H1 (cell line): ENCODE results near the gene LAYN. TPM values are rescaled to one million over a fixed set of nuclear protein-coding genes. Genes with fewer than 3 reads are reported as not detected.

ENCODE experiments used
- CTCF ChIA-PET: fragments of 300-600 bp; sonication (Branson Sonifier 250); formaldehyde crosslinking; loops from one replicate; lab custom pipeline; 2021; ENCODE audit not compliant: partially characterized antibody; lab: Charles Lee
- POLR2A ChIA-PET: fragments of 300-600 bp; sonication (Branson Sonifier 250); formaldehyde crosslinking; loops from one replicate; lab custom pipeline; 2021; ENCODE audit warnings: inconsistent platforms; ENCODE audit not compliant: partially characterized antibody; lab: Charles Lee
- DNase-seq, 2 experiments: peaks; one replicate each; pipeline versions ENCODE4 v3.0.0 to v3.0.0-alpha.2; 2010 to 2022; ENCODE audit warnings: low spot score in 2 of 2, low read depth in 1 of 2, mixed read lengths in 1 of 2
- FAIRE-seq: peaks from 2 replicates; lab custom pipeline; 2011; peaks lifted over from hg19 to GRCh38; lab: Jason Lieb, UNC
- H2AFZ ChIP-seq: 2 replicates; pipeline ENCODE4 v1.8.1; 2012; ENCODE audit warnings: low read length, inconsistent platforms
- H2AK5ac ChIP-seq: 2 replicates; pipeline ENCODE4 v1.6.1; 2013; ENCODE audit warnings: low read depth, low read length
- H2BK120ac ChIP-seq: replicated peaks from 2 replicates; pipeline ENCODE3; 2013; ENCODE audit warnings: low read depth, low read length, inconsistent platforms
- H2BK12ac ChIP-seq: 2 replicates; pipeline ENCODE4 v1.6.1; 2013; ENCODE audit warnings: low read depth, low read length
- H2BK15ac ChIP-seq: 2 replicates; pipeline ENCODE4 v1.6.1; 2013; ENCODE audit warnings: low read length
- H2BK20ac ChIP-seq: 2 replicates; pipeline ENCODE4 v1.6.1; 2013; ENCODE audit warnings: low read length
- H2BK5ac ChIP-seq: 2 replicates; pipeline ENCODE4 v1.6.1; 2013; ENCODE audit warnings: low read depth, low read length
- H3K14ac ChIP-seq: 2 replicates; pipeline ENCODE4 v1.6.1; 2013; ENCODE audit warnings: inconsistent platforms; ENCODE audit not compliant: insufficient read length
- H3K18ac ChIP-seq: 2 replicates; pipeline ENCODE4 v1.6.1; 2013; ENCODE audit warnings: low read length; ENCODE audit errors: extremely low read depth
- H3K23ac ChIP-seq: 2 replicates; pipeline ENCODE4 v1.6.1; 2013; ENCODE audit warnings: inconsistent platforms; ENCODE audit not compliant: insufficient read length
- H3K23me2 ChIP-seq: 2 replicates; pipeline ENCODE4 v1.6.1; 2013; ENCODE audit warnings: low read depth, low read length
- H3K27ac ChIP-seq: 2 replicates; pipeline ENCODE4 v1.6.1; 2011; ENCODE audit warnings: low read depth, low read length, inconsistent platforms
- H3K27me3 ChIP-seq, 4 experiments: replicated peaks in 1 of 4; 1 replicate in 1 of 4; 2 replicates in 3 of 4; pipeline versions ENCODE4 v1.6.1 to v1.8.1; 2011 to 2013; ENCODE audit warnings: low read length in 3 of 4, mild to moderate bottlenecking in 3 of 4, inconsistent platforms in 2 of 4, mixed read lengths in 2 of 4, moderate library complexity in 1 of 4; ENCODE audit not compliant: control insufficient read depth in 3 of 4, insufficient read depth in 3 of 4; ENCODE audit errors: extremely low read depth in 1 of 4
- H3K36me3 ChIP-seq, 4 experiments: 2 replicates each; pipeline versions ENCODE4 v1.6.1 to v1.8.1; 2011 to 2013; ENCODE audit warnings: mild to moderate bottlenecking in 4 of 4, low read length in 3 of 4, moderate library complexity in 2 of 4, control low read depth in 1 of 4, inconsistent platforms in 1 of 4; ENCODE audit not compliant: insufficient read depth in 4 of 4, control insufficient read depth in 2 of 4
- H3K4ac ChIP-seq: replicated peaks from 2 replicates; pipeline ENCODE3; 2013; ENCODE audit warnings: low read length, low read depth, mixed read lengths, inconsistent platforms; ENCODE audit not compliant: insufficient read length
- H3K4me1 ChIP-seq, 4 experiments: replicated peaks in 1 of 4; 1 replicate in 1 of 4; 2 replicates in 3 of 4; pipeline versions ENCODE4 v1.6.1 to v1.8.1; 2011 to 2013; ENCODE audit warnings: low read length in 3 of 4, inconsistent platforms in 2 of 4, mixed read lengths in 1 of 4; ENCODE audit not compliant: insufficient read depth in 4 of 4, control insufficient read depth in 3 of 4
- H3K4me2 ChIP-seq, 2 experiments: 2 replicates each; pipeline versions ENCODE4 v1.6.1 to v1.8.1; 2011 to 2013; ENCODE audit warnings: low read depth in 2 of 2, low read length in 2 of 2, control low read depth in 1 of 2, inconsistent platforms in 1 of 2, mild to moderate bottlenecking in 1 of 2; ENCODE audit not compliant: insufficient read depth in 1 of 2
- H3K4me3 ChIP-seq, 4 experiments: fragments of 200-600, 300-600 bp in 1 of 4; sonication (generic), shearing (Covaris generic), sonication (Bioruptor Twin) in 1 of 4; 2 replicates each; pipeline versions ENCODE4 v1.5.1 to v1.8.1; 2011 to 2016; ENCODE audit warnings: low read length in 4 of 4, low read depth in 3 of 4, control low read depth in 2 of 4, inconsistent platforms in 2 of 4, mild to moderate bottlenecking in 2 of 4, mixed read lengths in 1 of 4, moderate library complexity in 1 of 4; ENCODE audit not compliant: insufficient read depth in 2 of 4; ENCODE audit errors: extremely low read depth in 1 of 4
- H3K56ac ChIP-seq: replicated peaks from 2 replicates; pipeline ENCODE3; 2013; ENCODE audit warnings: low read depth, mild to moderate bottlenecking, mixed read lengths, low read length, inconsistent platforms; ENCODE audit not compliant: insufficient read length
- H3K79me1 ChIP-seq: 2 replicates; pipeline ENCODE4 v1.6.1; 2013; ENCODE audit warnings: low read depth, low read length, control low read depth
- H3K79me2 ChIP-seq, 2 experiments: 2 replicates each; pipeline versions ENCODE4 v1.6.1 to v1.8.1; 2012 to 2013; ENCODE audit warnings: low read length in 2 of 2, mild to moderate bottlenecking in 2 of 2, inconsistent platforms in 1 of 2; ENCODE audit not compliant: insufficient read depth in 2 of 2, control insufficient read depth in 1 of 2
- H3K9ac ChIP-seq, 4 experiments: replicated peaks in 1 of 4; 1 replicate in 1 of 4; 2 replicates in 3 of 4; pipeline versions ENCODE4 v1.6.1 to v1.8.1; 2011 to 2013; ENCODE audit warnings: low read depth in 3 of 4, low read length in 3 of 4, control low read depth in 2 of 4, mild to moderate bottlenecking in 2 of 4, moderate library complexity in 2 of 4, inconsistent platforms in 1 of 4; ENCODE audit errors: extremely low read depth in 1 of 4
- H3K9me3 ChIP-seq, 2 experiments: 2 replicates each; pipeline versions ENCODE4 v1.6.1 to v1.8.1; 2012 to 2013; ENCODE audit warnings: mild to moderate bottlenecking in 2 of 2, moderate library complexity in 2 of 2, control low read depth in 1 of 2, inconsistent platforms in 1 of 2, low read depth in 1 of 2, low read length in 1 of 2, mixed read lengths in 1 of 2; ENCODE audit not compliant: insufficient read depth in 2 of 2
- H4K20me1 ChIP-seq, 2 experiments: replicated peaks in 1 of 2; 2 replicates each; pipeline versions ENCODE3 to v1.8.1; 2011 to 2013; ENCODE audit warnings: inconsistent platforms in 2 of 2, low read length in 2 of 2, mild to moderate bottlenecking in 1 of 2; ENCODE audit not compliant: insufficient read depth in 2 of 2, control insufficient read depth in 1 of 2
- H4K5ac ChIP-seq: 2 replicates; pipeline ENCODE4 v1.6.1; 2013; ENCODE audit warnings: low read length, low read depth, mixed read lengths, inconsistent platforms; ENCODE audit not compliant: insufficient read length
- H4K8ac ChIP-seq: 2 replicates; pipeline ENCODE4 v1.8.0; 2013; ENCODE audit warnings: mild to moderate bottlenecking, moderate library complexity, low read length, inconsistent platforms; ENCODE audit not compliant: insufficient read depth; ENCODE audit errors: extremely low read depth
- H4K91ac ChIP-seq: replicated peaks from 2 replicates; pipeline ENCODE3; 2013; ENCODE audit warnings: low read length, mixed read lengths, inconsistent platforms; ENCODE audit not compliant: insufficient read length
- CEBPB ChIP-seq: IDR thresholded peaks from 2 replicates; pipeline ENCODE4 v1.6.1; 2012; ENCODE audit warnings: low read depth, low read length
- EZH2 ChIP-seq: fragments of 200-600 bp; sonication (generic); IDR thresholded peaks from 2 replicates; pipeline ENCODE4 v1.7.1; 2012; ENCODE audit warnings: low read depth, mild to moderate bottlenecking, moderate library complexity, low read length, inconsistent platforms; ENCODE audit not compliant: severe bottlenecking
- FOSL1 ChIP-seq: IDR thresholded peaks from 2 replicates; pipeline ENCODE4 v1.6.1; 2011; ENCODE audit warnings: mild to moderate bottlenecking, low read depth, low read length, moderate library complexity; ENCODE audit not compliant: insufficient read depth
- KDM4A ChIP-seq: IDR thresholded peaks from one replicate; pipeline ENCODE4 v1.7.1; 2012; ENCODE audit warnings: low read depth, mild to moderate bottlenecking, moderate library complexity, low read length, inconsistent platforms; ENCODE audit not compliant: severe bottlenecking
- RAD21 ChIP-seq, 2 experiments: IDR thresholded peaks in 1 of 2; conservative IDR thresholded peaks in 1 of 2; 2 replicates each; pipeline ENCODE4 v1.6.1; 2011; ENCODE audit warnings: low read depth in 2 of 2, low read length in 2 of 2, improper control_type of control experiment in 1 of 2, inconsistent platforms in 1 of 2, mild to moderate bottlenecking in 1 of 2, moderate library complexity in 1 of 2
- SAP30 ChIP-seq: fragments of 300-600 bp; sonication (generic); IDR thresholded peaks from 2 replicates; pipeline ENCODE4 v1.7.1; 2012; ENCODE audit warnings: low read length, moderate library complexity, mild to moderate bottlenecking, inconsistent platforms; ENCODE audit not compliant: insufficient read depth, insufficient replicate concordance
- SUZ12 ChIP-seq: fragments of 200-600 bp; sonication (generic); IDR thresholded peaks from 2 replicates; pipeline ENCODE4 v1.6.1; 2012; ENCODE audit warnings: mild to moderate bottlenecking, inconsistent platforms, low read length, moderate library complexity, mixed read lengths
- WGBS, 2 experiments: shearing (Covaris generic) in 1 of 2; methylation state at CpG; one replicate each; pipeline versions ENCODE4 v1.1.6 to v1.1.7; 2013 to 2015; ENCODE audit warnings: low lambda C conversion rate in 2 of 2, mixed read lengths in 2 of 2, inconsistent platforms in 1 of 2, low coverage in 1 of 2, missing lambda C conversion rate in 1 of 2; ENCODE audit not compliant: insufficient replicate concordance in 2 of 2, insufficient coverage in 1 of 2, insufficient read length in 1 of 2; ENCODE audit errors: extremely low coverage in 1 of 2, missing lambda C conversion rate in 1 of 2; 5-methylcytosine and 5-hydroxymethylcytosine counted together
- polyA plus RNA-seq, 7 experiments: library from polyadenylated mRNA; depleted of rRNA in 3 of 7; stranded (reverse) in 5 of 7; unstranded in 2 of 7; fragments of >200 nt in 5 of 7; fragments of 200-250 nt in 2 of 7; gene quantifications; 1 replicate in 5 of 7; 2 replicates in 1 of 7; 4 replicates in 1 of 7; pipeline versions ENCODE4 v1.2.1 to v1.2.3, GENCODE V29; 2011 to 2013; ENCODE audit warnings: missing spikeins in 2 of 7, mixed read lengths in 2 of 7
- total RNA-seq: library from RNA; stranded (reverse); fragmentation: NEBNext Ultra II Directional; extraction: Animal tissue kit (Norgen Biotek cat#: 25700); gene quantifications from 2 replicates; pipeline ENCODE4 v1.2.1, GENCODE V29; 2021
- TF ChIP-seq, protein P1 (sequence below): IDR thresholded peaks from 2 replicates; pipeline ENCODE4 v1.6.1; 2012; ENCODE audit warnings: inconsistent platforms

LAYN gene
- total and polyA plus RNA-seq, 2 of the 8 experiments (the other 6 are each of a cell fraction or from before 2014, with no cell fraction given), result 4.2 to 9.3 TPM

DNA sequence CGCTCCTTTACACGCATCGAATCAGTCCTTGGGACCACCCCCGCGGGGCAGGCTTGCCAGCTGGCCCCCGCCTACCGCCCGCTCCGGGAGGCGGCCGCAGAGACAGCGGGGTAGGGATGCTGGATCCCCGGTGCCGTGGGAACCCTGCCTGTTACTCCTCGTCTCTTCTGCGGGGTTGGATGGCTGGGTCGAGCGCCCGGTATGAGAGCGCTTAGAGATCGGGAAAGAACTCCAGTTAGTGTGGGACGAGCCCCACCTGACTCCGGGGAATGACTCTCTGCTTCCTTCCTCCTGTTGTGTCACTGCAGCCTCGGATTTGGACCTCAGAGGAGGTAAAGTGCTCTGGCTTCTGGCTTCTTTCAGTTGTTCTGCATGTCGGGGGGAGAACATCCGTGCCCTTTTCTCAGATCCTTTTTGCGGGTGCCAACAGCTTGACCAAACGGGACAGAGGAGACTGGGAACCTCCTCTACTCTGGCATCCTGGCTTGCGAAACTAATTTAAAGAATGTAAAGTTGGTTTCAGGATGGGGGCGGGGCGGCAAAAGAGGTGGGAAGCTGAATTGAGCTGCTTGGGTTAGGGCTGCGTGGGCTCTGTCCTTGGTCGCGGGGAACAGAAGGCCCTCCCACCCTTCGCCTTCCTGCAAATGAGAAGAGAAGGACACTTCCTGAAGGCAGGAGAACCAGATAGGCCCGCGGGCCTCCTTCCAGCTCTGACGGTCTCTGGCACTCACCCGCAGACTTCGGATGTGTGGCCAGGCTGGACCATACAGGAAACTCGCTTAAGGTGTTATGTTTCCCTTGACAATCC is 938 bp downstream of the LAYN start:
- H3K18ac ChIP-seq, result no peak overlapping the region
- H3K79me2 ChIP-seq, result no peaks in the 10 kb centered on the region
- peak overlapping the region; percentile 74 for H4K8ac ChIP-seq
- H3K14ac ChIP-seq, result no peak overlapping the region
- peak overlapping the region; percentile 95 to 97 for H3K4me2 ChIP-seq
- no peak overlapping the region for H3K27ac ChIP-seq
- peak overlapping the region in 1 of 4 experiments; percentile 45; a peak in 1 of 7 replicates for H3K9ac ChIP-seq
- 9% methylated on average over 38 of the region's 41 CpGs; no CpG with 5 or more reads in 1 of the 2 experiments for WGBS, 2 experiments
- no peaks in the 10 kb centered on the region for H3K79me1 ChIP-seq
- H3K23ac ChIP-seq, result no peak overlapping the region
- peak overlapping the region; percentile 23; the same call in 1 of the 2 replicates for H2BK12ac ChIP-seq
- H2AK5ac ChIP-seq, result no peak overlapping the region; the same call in 1 of the 2 replicates
- peaks cover 0 to 3% of the 10 kb centered on the region in 2 experiments; a peak in 1 of 4 replicates for H3K9me3 ChIP-seq
- H3K56ac ChIP-seq, result no peak overlapping the region
- 0 out of 2 replicates have a peak overlapping the region, but pooled peaks have one; percentile 3 for H2BK5ac ChIP-seq
- ChIA-PET CTCF (interaction anchor here (0.7 to 1.9 kb wide), 8 partner anchors 9 to 87 kb away, joined by 3 to 6 read pairs (median 4); partner anchors contain the start of gene HOATZ), POLR2A (interaction anchor here (0.9 to 2.0 kb wide), 4 partner anchors 9 to 29 kb away, joined by 3 to 5 read pairs (median 4); partner anchors contain the start of gene BTG4)
- no peak overlapping the region for H4K5ac ChIP-seq
- peak overlapping the region; percentile 55 to 76 (median 60) for H3K4me3 ChIP-seq
- FAIRE-seq (no peak), DNase-seq (peak in 1 of 2 experiments; percentile 67)
- H3K23me2 ChIP-seq, result peaks cover 12% of the 10 kb centered on the region; the same call in 1 of the 2 replicates
- H2BK20ac ChIP-seq, result no peak overlapping the region
- H3K36me3 ChIP-seq, result no peaks in the 10 kb centered on the region; a peak in 1 of 8 replicates
- H3K27me3 ChIP-seq, result peaks cover 9 to 43% (median 37%) of the 10 kb centered on the region in 4 experiments
- no peak overlapping the region for H2BK15ac ChIP-seq
- H2BK120ac ChIP-seq, result no peak overlapping the region
- H4K91ac ChIP-seq, result no peak overlapping the region
- H3K4ac ChIP-seq, result no peak overlapping the region
- no peaks in the 10 kb centered on the region for H4K20me1 ChIP-seq
- peak overlapping the region; percentile 92; the same call in 1 of the 2 replicates for H2AFZ ChIP-seq
- peaks cover 0 to 8% (median 6%) of the 10 kb centered on the region in 4 experiments; a peak in 6 of 7 replicates for H3K4me1 ChIP-seq
- TF ChIP-seq CEBPB (peak; percentile 32; the same call in 1 of the 2 replicates), FOSL1 (no peak), RAD21 (IDR thresholded peaks at IDR 0.05 in 1 of 2, conservative IDR thresholded peaks at IDR 0.05 in 1 of 2; ENCODE audit: low read depth in 2 of 2, low read length in 2 of 2) (no peak), SAP30 (no peak), EZH2 (peak; percentile 77), SUZ12 (peak; percentile 53; the same call in 1 of the 2 replicates), KDM4A (peak; percentile 3)
- TF ChIP-seq, protein P1, sequence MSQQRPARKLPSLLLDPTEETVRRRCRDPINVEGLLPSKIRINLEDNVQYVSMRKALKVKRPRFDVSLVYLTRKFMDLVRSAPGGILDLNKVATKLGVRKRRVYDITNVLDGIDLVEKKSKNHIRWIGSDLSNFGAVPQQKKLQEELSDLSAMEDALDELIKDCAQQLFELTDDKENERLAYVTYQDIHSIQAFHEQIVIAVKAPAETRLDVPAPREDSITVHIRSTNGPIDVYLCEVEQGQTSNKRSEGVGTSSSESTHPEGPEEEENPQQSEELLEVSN, result peak; percentile 70
